HG03175 (cell line): ENCODE data around the gene TM6SF1.
"Not testable (repeated sequence)": the region's sequence is repeated elsewhere in the genome, so short reads cannot be mapped to it uniquely, and the experiment has no call there.

ENCODE experiments used
- ATAC-seq: cut with Tn5 transposase; IDR thresholded peaks from one replicate; pipeline ENCODE4 v1.9.1; 2021; ENCODE audit warnings: mild to moderate bottlenecking, moderate library complexity; ENCODE audit not compliant: unreplicated experiment

The TM6SF1 gene

DNA sequence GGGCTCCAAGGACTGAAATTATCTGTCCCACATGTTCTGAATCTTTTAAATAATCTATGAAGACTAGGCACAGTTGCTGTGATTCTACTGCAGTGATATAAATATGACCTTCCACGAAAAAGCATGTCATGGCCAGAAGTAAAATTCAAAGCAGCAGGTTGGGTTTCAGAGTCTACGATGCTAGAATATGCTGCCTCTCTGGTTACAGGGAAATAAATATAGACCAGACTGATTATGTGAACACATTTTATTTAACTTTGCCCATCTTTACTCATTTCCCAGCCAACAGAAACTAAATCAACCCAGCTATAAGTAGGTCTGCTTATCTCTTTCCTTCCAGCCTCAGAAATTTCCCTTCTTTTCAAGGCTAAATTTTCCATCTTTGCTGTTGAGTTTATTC, 19.9 kb upstream of the TM6SF1 start:
- no peak for ATAC-seq

DNA sequence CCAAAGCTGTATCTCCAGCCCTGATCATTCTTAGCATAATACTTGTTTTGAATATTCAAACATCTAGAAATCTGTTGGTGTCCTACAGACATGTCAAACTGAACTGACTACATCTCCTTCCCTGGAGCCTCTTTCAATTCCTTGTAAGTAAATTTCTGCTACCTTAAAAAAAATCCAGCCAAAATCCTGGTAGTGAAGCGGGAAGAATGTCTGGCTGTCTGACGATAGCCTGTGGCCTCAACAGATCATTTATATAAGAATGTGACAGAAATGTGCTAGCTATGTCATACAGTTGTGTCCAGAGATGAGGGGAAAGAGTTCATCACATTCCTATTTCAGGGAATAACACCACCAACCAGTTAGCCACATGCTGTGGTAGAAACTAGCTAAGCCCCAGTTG, 18.6 kb upstream of the TM6SF1 start:
- no peak for ATAC-seq

DNA sequence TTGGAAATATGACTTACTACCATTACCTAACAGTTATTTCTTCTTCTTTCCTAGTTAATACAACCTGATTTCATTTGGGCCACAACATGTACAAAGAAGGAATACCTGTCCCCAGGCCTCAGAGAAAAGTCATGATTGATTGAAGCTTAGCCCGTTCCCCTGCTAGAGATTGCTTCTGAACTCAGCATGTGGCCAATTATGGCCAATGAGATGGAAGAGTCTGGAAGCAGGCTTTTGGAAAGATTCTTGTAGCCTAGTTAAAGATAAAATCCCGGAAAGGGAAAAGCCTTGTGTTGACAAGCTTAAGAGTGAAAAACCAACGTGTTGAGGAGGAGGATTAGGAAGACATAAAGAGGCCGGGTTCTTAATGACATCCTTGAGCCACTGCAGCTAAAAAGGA, 17.0 kb upstream of the TM6SF1 start:
- ATAC-seq: no peak

DNA sequence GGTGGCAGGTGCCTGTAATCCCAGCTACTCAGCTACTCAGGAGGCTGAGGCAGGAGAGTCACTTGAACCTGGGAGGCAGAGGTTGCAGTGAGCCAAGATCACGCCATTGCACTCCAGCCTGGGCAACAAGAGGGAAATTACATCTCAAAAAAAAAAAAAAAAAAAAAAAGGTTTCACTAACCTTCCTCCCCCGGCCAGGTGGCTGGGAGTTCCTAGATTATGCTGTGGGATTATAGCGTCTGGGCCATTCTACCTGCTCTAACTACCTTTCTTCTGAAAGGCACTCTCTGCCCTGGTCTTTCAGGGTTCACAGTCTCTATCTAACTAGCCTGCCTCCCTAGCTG, 15.5 kb upstream of the TM6SF1 start:
- not testable (repeated sequence) for ATAC-seq

DNA sequence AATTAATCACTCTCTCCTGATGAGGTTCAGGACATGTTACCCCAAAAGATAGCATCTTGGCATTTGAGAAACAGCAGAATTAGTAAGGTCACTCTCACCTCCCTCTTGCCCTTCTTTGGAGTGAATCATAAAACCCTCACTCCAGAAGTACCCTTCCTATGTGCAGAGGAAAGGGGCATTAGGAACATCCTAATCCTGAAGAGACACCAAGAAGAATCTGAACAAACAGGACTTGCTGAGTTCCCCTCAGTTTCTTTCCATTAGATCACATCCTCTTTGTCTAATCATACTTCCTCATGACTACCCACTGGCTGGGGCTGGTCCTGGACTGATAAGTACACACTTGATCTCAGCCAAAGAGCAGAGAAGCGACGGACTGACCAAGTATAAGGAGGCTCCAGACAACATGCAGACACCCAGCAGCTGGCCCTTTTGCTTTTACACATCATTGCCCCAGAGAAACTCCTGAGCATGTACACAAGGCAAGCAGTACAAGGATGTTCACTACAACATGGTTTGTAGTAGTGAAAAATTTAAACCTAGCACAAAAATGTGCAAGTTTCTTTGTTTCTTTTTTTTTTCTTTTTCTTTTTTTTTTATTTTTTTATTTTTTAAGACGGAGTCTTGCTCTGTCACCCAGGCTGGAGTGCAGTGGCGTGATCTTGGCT, 15.0 kb upstream of the TM6SF1 start:
- peak; percentile 81 for ATAC-seq

DNA sequence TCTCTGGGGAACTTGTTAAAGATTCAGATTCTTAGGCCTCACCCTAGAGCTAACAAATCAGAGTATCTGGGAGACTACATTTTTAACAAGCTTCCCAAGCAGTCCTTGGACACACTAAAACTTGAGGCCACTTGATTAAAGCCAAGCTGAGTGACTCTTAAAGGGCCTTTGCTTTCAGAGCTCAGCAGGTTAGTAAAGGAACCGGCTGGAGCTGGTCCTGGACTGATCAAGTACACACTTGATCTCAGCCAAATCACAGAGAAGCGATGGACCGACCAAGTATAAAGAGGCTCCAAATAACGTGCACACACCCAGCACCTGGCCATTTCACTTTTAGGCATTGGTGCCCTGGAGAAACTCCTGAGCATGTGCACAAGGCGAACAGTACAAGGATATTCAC, 12.9 kb upstream of the TM6SF1 start:
- no peak for ATAC-seq

DNA sequence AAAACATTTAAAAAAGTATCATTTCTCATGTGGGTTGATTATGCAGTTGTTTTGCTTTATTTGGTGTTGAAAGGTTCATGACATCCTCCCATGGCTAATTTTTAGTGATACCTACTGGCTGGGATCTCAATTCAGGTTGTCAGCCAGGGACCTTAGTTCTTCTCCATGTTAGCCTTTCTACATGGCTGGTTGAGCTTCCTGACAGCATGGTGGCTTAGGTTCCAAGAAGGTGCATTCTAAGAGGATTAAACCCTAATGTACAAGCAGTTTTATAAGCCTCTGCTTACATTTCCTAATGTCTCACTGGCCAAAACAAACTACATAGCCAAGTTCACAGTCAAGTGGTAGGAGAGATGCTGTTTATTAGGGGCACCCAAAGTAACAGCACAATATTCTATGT, 9.4 kb upstream of the TM6SF1 start:
- ATAC-seq: no peak

DNA sequence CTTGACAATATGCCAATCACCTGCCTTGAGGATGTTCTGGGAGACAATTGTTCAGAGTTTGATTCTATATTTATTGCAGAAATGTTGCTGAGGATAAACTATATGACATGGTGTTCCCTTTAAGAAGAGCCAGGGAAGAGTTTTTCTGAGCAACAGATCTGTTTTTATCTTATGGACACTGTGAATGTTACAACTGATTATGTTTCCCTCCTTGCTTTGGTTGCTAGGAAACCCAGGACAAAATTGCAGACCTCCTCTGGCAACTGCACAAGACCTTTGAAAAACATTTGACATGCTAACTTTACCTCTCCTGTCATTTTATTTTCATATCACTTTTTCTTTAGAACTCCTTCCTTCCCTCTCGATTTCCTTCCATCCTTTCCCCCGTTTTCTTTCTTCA, 8.2 kb upstream of the TM6SF1 start:
- ATAC-seq: no peak

DNA sequence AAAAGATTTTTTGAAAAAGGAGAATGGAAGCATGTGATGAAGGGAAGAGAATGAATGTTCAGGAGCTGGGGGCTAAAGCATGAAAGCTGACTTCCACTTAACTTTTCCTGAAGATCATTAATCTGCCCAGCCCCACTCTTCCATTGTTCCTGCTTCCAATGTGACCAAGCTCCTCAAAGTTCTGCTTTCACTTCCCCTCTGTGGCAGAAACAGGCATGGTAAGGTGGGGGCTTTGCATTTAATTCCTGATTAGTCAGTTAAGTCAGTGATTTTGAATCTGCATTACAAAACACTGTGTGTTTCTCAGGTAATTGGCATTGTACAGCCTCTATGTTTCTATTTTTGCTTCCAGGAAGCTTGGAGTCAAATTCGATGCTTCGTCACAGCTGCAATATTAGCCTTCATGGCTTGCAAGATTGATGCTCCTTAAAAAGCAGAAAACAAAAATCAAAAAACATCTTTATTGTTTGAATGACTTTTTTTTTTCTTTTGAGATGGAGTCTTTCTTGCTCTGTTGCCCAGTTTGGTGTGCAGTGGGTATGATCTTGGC, 7.3 kb upstream of the TM6SF1 start:
- ATAC-seq: no peak

DNA sequence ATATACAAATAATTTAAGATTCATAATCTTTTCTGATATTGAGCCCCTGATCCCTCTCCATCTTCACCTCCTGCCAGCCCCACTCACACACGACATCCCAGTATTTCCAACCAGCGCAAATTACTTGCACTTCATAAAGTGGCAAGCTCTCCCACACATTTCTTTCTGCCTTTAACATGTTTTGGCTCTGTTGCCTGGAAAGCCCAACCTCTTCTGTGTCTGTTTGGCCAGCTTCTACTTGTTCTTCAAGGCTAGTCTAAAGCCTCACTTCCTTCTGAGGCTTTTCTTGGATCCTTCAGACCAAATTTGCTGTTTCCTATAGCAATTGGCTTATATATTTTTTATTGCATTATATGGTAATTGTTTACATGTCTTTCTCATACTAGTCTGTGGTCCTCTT, 5.1 kb upstream of the TM6SF1 start:
- ATAC-seq: no peak

DNA sequence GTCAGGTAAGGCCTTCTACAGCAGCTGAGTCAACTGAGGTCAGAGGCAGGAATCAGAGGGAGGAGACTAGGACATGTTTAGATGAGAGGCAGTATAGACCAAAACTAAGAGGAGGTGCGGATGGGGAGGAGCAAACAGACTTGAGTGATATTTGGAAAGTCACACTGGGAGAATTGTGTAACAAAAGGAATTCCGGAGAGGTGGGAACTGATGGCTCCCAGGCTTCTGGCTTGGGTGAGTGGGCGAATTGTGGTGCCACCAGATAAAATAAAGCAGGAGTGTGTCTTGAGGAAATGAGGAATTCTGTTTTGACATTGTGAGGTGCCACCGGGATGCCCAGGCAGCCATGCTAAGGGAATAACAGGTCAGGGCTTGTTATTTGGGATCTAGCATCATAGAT, 3.3 kb upstream of the TM6SF1 start:
- no peak for ATAC-seq

DNA sequence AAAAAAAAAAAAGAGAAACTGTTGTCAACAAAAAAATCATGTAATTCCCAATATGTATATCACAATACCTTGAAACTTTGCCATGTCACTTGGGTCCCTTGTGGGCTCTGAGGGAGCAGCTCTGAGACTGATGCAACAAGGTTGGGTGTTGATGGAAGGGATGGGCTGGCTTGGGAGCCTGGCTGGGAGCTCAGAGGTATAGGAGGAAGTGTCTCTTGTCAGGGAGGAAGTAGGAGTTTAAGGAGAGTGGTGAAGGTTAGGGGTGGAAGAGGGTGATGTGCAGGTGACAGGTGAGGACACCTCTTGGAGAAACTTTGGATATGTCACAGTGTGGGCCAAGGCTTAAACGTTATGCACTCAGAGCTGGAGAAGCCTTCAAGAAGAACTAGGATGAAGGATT, 2.0 kb upstream of the TM6SF1 start:
- no peak for ATAC-seq

DNA sequence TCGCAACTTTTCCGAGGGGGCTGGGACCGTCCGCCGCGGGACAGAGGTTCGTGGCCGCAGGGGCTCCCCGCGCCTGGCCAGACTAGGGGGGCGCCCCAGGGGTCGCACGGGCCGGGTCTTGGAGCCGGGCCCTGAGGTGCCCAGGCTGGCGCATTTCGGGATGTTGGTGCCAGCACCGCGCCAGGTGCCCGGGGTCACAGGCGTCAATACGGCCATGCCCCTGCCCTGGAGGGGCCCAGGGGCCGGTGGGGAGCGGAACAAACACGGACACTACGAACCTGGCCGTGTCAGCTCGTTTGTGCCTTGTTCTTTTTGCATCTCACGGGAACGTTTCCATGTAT, 366 bp downstream of the TM6SF1 start:
- peak; percentile 3 for ATAC-seq

DNA sequence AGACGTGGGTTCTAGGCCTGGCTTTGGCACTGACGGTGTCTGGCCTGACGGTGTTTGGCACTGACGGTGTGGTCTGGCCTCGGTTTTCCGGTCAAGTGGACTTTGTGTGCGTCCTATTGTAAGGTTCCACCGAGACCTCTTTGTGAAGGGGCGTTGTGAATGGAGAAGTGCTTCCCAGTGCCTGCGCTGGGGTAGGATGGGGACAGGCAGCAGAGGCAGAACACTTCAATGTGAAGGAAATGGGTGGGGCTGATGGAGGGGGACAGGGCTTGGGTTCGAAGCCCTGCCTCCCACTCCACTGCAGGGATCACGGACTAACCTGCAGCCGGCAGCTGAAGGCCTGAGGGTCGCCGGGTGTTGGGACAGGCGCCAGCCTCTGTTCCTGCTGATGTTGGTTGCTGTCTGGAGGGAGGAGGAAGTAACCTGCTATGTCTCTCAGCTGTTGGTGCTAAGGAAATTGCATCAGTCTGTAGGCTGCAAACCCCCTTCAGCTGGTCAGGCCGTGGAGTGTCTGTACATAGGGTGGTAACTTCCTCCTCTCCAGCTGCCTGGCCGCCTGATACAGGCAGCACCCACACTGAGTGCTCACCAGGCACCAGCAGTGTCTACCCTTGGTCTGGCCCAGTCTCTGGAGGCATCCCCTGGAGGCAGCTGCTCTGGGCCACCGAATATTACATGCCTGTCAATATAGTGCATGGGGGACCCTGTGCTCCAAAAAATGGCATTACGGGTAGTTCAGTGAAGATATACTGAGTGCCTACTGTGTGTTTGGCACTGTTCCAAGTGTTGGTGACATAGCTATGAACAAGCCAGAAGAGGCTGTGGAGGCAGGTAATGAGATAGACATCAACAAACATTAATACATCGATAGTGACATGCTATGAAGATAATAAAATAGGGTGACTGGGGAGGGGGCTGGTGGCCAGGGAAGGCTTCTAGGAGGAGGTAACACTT, 1.1 kb downstream of the TM6SF1 start:
- ATAC-seq: peak; percentile 72

DNA sequence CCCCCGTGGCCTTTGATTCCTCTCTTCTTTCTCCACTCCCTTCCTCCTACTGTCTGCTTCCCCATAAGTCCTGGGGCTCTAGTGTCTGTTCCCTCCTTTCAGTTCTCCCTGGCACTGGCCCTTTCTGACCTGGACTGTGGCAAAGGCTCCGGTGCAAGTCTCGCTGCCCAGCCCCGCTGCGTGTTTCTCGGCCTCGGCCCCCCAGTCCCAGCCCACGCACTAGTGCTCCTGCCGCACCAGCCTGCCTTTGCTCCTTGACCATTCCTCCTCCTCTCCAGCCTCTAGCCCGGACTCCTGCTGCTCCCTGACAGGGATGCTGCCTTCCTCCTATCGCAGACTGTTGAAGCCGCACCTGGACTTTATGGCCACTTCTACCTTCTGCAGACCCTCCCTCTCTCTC, 2.1 kb downstream of the TM6SF1 start:
- ATAC-seq: no peak

DNA sequence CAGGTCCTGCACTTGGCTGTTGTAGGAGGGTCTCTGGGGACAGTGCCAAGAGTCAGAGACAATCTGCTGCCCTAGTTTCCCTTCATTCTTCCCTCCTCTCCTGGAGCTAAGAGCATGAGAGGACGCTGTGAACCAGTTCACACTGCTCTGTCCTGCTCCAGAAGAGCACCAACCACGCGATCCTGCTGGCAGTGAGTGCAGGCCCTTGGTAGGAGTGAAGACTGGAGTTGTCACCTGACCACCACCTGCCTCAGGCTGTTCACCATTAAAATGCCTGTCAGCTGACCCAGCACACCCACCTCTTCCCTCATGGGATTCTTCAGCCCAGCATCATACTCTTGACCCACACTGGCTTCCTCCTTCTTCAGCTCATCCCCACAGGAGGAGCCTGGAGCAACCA, 2.9 kb downstream of the TM6SF1 start:
- ATAC-seq: no peak

DNA sequence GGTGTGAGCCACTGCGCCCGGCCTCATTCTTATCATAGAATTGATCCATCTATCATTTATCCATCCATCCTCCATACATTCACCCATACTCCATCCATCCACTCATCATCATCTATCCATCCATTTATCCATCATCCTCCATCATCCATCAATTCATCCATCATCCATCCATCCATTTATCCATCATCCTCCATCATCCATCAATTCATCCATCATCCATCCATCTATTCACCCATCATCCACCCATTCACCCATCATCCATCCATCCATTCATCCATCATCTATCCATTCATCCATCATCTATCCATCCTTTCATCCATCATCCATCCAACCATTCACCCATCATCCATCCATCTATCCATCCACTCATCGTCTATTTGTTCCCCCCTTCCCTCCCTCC, 3.7 kb downstream of the TM6SF1 start:
- ATAC-seq: no peak

DNA sequence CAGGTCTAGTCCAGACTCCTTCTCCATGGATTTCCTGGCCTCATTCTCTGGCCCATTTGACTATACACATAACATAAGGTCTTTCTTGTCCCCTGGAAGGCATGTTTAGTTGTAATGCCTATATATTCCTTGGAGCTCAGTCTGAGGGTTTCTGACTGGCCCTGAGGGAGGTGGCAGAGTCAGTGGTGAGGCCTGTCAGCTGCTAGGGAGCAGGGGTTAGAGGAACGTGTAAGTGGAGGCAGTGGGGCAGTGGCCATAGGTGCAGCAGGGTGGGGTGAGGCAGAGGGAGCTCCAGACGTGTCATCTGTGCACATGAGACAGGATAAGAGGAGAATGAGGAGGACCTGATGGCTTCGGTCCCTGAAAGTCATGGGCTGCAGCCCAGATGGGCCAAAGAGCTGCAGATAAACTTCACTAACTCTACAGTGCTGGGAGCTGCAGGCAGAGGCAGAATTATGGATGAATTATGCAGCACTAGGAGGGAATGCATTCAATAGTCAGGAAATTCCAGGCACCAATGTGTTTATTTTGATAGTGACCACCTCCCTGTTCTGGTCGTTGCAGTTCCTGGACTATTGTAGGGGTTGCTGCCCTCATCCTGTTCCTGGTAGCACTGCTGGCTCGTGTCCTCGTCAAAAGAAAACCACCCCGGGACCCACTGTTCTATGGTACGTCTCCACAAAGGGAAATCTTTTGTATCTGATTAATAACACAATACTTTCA, 4.9 kb downstream of the TM6SF1 start:
- ATAC-seq: no peak

DNA sequence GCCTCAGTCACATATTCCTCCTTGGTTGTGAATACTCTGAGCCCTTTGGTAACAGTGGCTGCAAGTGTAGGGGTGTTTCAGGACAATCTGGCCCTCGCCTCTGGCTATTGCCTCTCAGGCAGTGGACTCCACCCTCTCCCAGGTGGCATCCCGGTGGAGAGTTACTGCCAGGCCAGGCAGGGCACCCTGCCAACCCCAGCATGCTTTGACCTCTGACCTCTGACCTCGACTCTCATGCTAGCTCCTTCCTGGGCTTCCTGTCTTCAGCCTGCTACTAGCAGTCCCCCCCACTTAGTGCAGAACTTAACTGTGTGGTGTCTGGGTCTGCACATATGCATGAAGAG, 5.5 kb downstream of the TM6SF1 start:
- ATAC-seq: no peak

DNA sequence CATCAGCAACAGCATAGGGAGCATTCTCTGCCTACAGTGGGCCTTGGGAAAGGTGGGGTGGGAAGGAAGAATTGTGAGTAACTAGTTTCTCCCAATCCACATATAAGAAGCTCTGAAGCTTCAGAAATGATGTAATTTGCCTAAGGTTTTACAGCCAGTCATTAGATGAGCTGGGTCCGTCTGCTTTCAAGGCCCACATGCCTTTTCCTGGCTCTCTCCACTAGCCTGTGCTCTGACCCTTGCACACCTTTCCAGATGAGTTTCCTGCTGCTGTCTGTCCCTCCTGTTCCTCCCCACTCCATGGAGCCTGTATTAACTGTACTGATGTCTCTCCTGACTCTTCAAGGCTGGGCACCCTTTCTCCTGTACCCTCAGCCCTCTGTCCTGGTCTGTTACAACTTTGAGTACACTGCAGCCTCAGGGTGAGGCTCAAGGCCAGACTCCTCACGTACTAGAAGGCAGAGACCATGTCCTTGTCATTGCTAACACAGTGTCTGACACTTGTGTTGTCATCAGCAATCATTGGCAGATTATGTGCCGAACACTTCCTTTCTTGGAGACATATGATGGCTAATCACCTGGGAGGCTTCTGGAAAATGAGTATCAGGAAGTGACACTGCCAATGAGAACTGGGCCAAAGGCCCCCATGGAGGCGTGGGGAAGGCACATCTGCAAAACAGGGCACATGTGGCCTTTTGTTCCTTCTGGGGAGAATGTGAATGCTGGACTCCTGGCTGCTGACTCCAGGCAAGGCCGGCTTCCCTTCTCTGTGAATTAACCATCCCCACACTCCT, 6.6 kb downstream of the TM6SF1 start:
- no peak for ATAC-seq

DNA sequence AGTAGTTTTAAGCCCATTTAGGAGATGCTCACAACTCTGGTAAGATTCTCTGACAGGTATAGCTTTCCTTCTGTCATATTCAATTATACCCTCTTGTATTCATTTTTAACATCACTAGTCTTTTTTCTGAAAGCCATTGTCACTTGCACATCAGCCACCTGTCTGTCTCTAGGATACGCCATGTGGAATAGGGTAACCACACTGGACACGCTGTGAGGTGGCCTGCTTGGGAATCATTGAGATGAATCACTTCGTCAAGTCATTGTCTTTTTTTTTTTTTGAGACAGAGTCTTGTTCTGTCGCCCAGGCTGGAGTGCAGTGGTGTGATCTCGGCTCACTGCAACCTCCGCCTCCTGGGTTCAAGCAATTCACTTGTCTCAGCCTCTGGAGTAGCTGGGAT, 7.4 kb downstream of the TM6SF1 start:
- no peak for ATAC-seq
